GM12891 (cell line): Measurements from ENCODE around the gene MRPL12.

Experiments used
- DNase-seq: peaks from one replicate; pipeline ENCODE4 v3.0.0; 2011; ENCODE audit warnings: low spot score; ENCODE audit not compliant: insufficient read length
- FAIRE-seq: peaks from 2 replicates; lab custom pipeline; 2011; peaks lifted over from hg19 to GRCh38; lab: Jason Lieb, UNC
- PAX5 ChIP-seq: IDR thresholded peaks from 2 replicates; pipeline ENCODE4 v1.6.1; 2011; ENCODE audit warnings: low read length, moderate library complexity, mild to moderate bottlenecking; ENCODE audit not compliant: insufficient read depth, severe bottlenecking
- POLR2A ChIP-seq: IDR thresholded peaks from 2 replicates; pipeline ENCODE4 v1.6.1; 2011; ENCODE audit warnings: low read depth, low read length, control low read depth
- POLR2AphosphoS5 ChIP-seq: IDR thresholded peaks from 2 replicates; pipeline ENCODE4 v1.6.1; 2011; ENCODE audit warnings: low read depth, low read length, control low read depth
- POU2F2 ChIP-seq: IDR thresholded peaks from 2 replicates; pipeline ENCODE4 v1.6.1; 2011; ENCODE audit warnings: low read depth, mild to moderate bottlenecking, control low read depth, low read length, moderate library complexity
- SPI1 ChIP-seq: IDR thresholded peaks from 2 replicates; pipeline ENCODE4 v1.6.1; 2011; ENCODE audit warnings: low read depth, low read length, control low read depth
- TAF1 ChIP-seq: IDR thresholded peaks from 2 replicates; pipeline ENCODE4 v1.6.1; 2011; ENCODE audit warnings: low read depth, low read length, control low read depth

The MRPL12 gene

GRCh38 chr17:81680150-81680549 is 23.0 kb upstream of the MRPL12 start:
- FAIRE-seq, result no peak
- DNase-seq, result no peak
- TF ChIP-seq POU2F2 (no peak), POLR2A (no peak), PAX5 (no peak), POLR2AphosphoS5 (no peak), TAF1 (no peak), SPI1 (no peak)

- no peak for FAIRE-seq
- TF ChIP-seq POLR2AphosphoS5 (no peak), POU2F2 (no peak), PAX5 (no peak), POLR2A (no peak), SPI1 (no peak), TAF1 (no peak)
- no peak for DNase-seq
Observed at GRCh38 chr17:81681672-81682071, 21.5 kb upstream of the MRPL12 start.

- TF ChIP-seq POLR2A (no peak), PAX5 (no peak), POU2F2 (no peak), SPI1 (no peak)
- DNase-seq (no peak), FAIRE-seq (no peak)
Observed at GRCh38 chr17:81682565-81683207, 20.5 kb upstream of the MRPL12 start.

GRCh38 chr17:81683208-81683583 is 20.0 kb upstream of the MRPL12 start:
- TF ChIP-seq SPI1 (peak; percentile 62), POLR2AphosphoS5 (no peak; the same call in 1 of the 2 replicates)
- DNase-seq (no peak), FAIRE-seq (peak; percentile 74)

- FAIRE-seq, result peak; percentile 99
- TF ChIP-seq SPI1 (peak; percentile 63), PAX5 (no peak), POU2F2 (no peak), TAF1 (no peak), POLR2AphosphoS5 (peak; percentile 70), POLR2A (peak; percentile 52; the same call in 1 of the 2 replicates)
- DNase-seq, result peak; percentile 100
Observed at GRCh38 chr17:81683584-81684441, 19.4 kb upstream of the MRPL12 start, which contains the start of the genes ARL16 and HGS. Gene ARL16 (minus strand): TSS chr17:81683797. CDS start chr17:81683753, 44 bp downstream. Gene HGS (plus strand): TSS chr17:81684011. CDS start chr17:81684067, 56 bp downstream.

- peak; percentile 59 for FAIRE-seq
- TF ChIP-seq POLR2AphosphoS5 (no peak), SPI1 (no peak), TAF1 (no peak), POLR2A (no peak), PAX5 (no peak), POU2F2 (no peak)
Observed at GRCh38 chr17:81684442-81684911, 18.7 kb upstream of the MRPL12 start.

GRCh38 chr17:81685108-81685507 is 18.1 kb upstream of the MRPL12 start:
- DNase-seq (no peak), FAIRE-seq (no peak)
- TF ChIP-seq POLR2A (no peak), POU2F2 (no peak), SPI1 (no peak), PAX5 (no peak)

More at GRCh38 chr17:81684442-81684911, 18.7 kb upstream of the MRPL12 start:
- DNase-seq, result no peak

- TF ChIP-seq PAX5 (no peak), TAF1 (no peak), POLR2AphosphoS5 (no peak), SPI1 (no peak), POLR2A (no peak)
- no peak for FAIRE-seq
- no peak for DNase-seq
Observed at GRCh38 chr17:81686614-81687013, 16.6 kb upstream of the MRPL12 start.

GRCh38 chr17:81687770-81688541 is 15.2 kb upstream of the MRPL12 start:
- no peak for FAIRE-seq
- TF ChIP-seq TAF1, result no peak
- no peak for TF ChIP-seq POLR2AphosphoS5
- TF ChIP-seq POU2F2, result no peak
- no peak for TF ChIP-seq SPI1
- TF ChIP-seq POLR2A, result no peak
- TF ChIP-seq PAX5, result no peak
- no peak for DNase-seq

- DNase-seq (no peak), FAIRE-seq (no peak)
- TF ChIP-seq SPI1 (no peak), TAF1 (no peak), POLR2A (no peak), POLR2AphosphoS5 (no peak), POU2F2 (no peak), PAX5 (no peak)
Observed at GRCh38 chr17:81688616-81689015, 14.6 kb upstream of the MRPL12 start.
